ENCODE results near the gene SMIM43. TPM values are rescaled to one million over a fixed set of nuclear protein-coding genes. Genes with fewer than 3 reads are reported as not detected.

SMIM43 gene
- total RNA-seq, result 6.0 and 6.6 TPM in 2 replicates

GRCh38 chr4:121764702-121765367 is at the start of gene SMIM43:
TSS of gene SMIM43 (minus strand) at chr4:121765164. CDS start at chr4:121765105, 59 bp downstream.

GRCh38 chr4:121800961-121801714 is 36.2 kb upstream of the SMIM43 start, which contains the start of gene EXOSC9:
TSS of gene EXOSC9 (plus strand) at chr4:121801323. CDS start at chr4:121801425, 102 bp downstream.

Other genes starting within 250 kb of the SMIM43 start
- gene ANXA5, start 68.2 kb downstream of the SMIM43 start, total RNA-seq, result 964 and 1,004 TPM in 2 replicates
- 26.6 and 30.3 TPM in 2 replicates for gene EXOSC9, start 36.2 kb upstream of the SMIM43 start, total RNA-seq
- gene CCNA2, start 58.7 kb upstream of the SMIM43 start, total RNA-seq, result 7.4 and 7.8 TPM in 2 replicates
- gene BBS7, start 105.3 kb upstream of the SMIM43 start, total RNA-seq, result 26.1 and 26.5 TPM in 2 replicates
- 2.9 and 7.8 TPM in 2 replicates for gene TRPC3, start 186.9 kb upstream of the SMIM43 start, total RNA-seq

Data from hair follicle dermal papilla cell (primary cell).